ENCODE measurements around the gene ROR1.

DNA sequence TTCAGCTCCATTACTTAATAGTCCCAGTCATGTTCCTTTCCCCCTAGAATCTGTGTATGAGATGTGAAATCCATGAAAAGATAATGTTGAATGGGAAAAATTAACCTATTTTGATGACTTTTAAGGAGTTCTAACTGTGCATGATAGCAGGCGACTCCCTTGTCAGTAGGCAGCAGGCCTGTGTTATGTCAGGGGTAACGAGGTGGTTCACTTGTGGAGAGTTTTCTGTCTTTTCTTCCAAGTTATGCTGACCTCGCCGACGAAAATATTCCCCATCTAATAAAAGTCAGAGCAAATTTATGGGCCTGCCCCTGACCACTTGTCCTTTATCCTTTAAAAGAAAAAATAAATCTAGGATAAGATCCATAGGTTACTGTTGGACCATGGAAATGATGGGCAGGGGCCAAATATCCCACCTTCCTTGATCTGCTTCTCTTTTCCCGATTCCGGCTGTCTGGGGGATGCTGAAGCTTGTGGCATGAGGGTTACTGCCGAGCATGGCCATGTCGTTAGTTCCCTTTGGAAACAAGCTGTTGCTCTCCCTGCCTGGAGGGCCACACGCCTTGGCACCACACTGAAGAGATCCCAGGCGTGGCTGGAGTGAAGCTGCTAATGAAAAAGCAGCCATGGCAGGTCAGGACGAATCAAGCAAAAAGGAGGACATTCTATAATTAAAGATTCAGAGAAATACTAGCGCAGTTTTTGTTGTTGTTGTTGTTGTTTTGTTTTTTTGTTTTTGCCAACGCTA, 93.8 kb downstream of the ROR1 start:
- TF ChIP-seq, protein P1, sequence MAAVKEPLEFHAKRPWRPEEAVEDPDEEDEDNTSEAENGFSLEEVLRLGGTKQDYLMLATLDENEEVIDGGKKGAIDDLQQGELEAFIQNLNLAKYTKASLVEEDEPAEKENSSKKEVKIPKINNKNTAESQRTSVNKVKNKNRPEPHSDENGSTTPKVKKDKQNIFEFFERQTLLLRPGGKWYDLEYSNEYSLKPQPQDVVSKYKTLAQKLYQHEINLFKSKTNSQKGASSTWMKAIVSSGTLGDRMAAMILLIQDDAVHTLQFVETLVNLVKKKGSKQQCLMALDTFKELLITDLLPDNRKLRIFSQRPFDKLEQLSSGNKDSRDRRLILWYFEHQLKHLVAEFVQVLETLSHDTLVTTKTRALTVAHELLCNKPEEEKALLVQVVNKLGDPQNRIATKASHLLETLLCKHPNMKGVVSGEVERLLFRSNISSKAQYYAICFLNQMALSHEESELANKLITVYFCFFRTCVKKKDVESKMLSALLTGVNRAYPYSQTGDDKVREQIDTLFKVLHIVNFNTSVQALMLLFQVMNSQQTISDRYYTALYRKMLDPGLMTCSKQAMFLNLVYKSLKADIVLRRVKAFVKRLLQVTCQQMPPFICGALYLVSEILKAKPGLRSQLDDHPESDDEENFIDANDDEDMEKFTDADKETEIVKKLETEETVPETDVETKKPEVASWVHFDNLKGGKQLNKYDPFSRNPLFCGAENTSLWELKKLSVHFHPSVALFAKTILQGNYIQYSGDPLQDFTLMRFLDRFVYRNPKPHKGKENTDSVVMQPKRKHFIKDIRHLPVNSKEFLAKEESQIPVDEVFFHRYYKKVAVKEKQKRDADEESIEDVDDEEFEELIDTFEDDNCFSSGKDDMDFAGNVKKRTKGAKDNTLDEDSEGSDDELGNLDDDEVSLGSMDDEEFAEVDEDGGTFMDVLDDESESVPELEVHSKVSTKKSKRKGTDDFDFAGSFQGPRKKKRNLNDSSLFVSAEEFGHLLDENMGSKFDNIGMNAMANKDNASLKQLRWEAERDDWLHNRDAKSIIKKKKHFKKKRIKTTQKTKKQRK (IDR thresholded peaks at IDR 0.05; ENCODE audit: low read depth, low read length), result no peak
- TF ChIP-seq ZSCAN29 (IDR thresholded peaks at IDR 0.05) (no peak), TAF1 (IDR thresholded peaks at IDR 0.05; ENCODE audit: borderline replicate concordance, low read depth, low read length) (no peak), POLR2A (IDR thresholded peaks at IDR 0.05; ENCODE audit: low read depth, low read length) (no peak), EZH2 (IDR thresholded peaks at IDR 0.05; ENCODE audit: borderline replicate concordance, control insufficient read depth, low read depth, low read length) (no peak)
- TF ChIP-seq, protein P2, sequence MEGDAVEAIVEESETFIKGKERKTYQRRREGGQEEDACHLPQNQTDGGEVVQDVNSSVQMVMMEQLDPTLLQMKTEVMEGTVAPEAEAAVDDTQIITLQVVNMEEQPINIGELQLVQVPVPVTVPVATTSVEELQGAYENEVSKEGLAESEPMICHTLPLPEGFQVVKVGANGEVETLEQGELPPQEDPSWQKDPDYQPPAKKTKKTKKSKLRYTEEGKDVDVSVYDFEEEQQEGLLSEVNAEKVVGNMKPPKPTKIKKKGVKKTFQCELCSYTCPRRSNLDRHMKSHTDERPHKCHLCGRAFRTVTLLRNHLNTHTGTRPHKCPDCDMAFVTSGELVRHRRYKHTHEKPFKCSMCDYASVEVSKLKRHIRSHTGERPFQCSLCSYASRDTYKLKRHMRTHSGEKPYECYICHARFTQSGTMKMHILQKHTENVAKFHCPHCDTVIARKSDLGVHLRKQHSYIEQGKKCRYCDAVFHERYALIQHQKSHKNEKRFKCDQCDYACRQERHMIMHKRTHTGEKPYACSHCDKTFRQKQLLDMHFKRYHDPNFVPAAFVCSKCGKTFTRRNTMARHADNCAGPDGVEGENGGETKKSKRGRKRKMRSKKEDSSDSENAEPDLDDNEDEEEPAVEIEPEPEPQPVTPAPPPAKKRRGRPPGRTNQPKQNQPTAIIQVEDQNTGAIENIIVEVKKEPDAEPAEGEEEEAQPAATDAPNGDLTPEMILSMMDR (IDR thresholded peaks at IDR 0.05 in 2 of 3, conservative IDR thresholded peaks at IDR 0.05 in 1 of 3; ENCODE audit: control insufficient read depth in 2 of 3, extremely low read depth in 1 of 3, insufficient read depth in 1 of 3, low read depth in 3 of 3, low read length in 3 of 3), result no peak
- TF ChIP-seq, protein P3, sequence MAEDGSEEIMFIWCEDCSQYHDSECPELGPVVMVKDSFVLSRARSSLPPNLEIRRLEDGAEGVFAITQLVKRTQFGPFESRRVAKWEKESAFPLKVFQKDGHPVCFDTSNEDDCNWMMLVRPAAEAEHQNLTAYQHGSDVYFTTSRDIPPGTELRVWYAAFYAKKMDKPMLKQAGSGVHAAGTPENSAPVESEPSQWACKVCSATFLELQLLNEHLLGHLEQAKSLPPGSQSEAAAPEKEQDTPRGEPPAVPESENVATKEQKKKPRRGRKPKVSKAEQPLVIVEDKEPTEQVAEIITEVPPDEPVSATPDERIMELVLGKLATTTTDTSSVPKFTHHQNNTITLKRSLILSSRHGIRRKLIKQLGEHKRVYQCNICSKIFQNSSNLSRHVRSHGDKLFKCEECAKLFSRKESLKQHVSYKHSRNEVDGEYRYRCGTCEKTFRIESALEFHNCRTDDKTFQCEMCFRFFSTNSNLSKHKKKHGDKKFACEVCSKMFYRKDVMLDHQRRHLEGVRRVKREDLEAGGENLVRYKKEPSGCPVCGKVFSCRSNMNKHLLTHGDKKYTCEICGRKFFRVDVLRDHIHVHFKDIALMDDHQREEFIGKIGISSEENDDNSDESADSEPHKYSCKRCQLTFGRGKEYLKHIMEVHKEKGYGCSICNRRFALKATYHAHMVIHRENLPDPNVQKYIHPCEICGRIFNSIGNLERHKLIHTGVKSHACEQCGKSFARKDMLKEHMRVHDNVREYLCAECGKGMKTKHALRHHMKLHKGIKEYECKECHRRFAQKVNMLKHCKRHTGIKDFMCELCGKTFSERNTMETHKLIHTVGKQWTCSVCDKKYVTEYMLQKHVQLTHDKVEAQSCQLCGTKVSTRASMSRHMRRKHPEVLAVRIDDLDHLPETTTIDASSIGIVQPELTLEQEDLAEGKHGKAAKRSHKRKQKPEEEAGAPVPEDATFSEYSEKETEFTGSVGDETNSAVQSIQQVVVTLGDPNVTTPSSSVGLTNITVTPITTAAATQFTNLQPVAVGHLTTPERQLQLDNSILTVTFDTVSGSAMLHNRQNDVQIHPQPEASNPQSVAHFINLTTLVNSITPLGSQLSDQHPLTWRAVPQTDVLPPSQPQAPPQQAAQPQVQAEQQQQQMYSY (CRISPR knock-in tag; IDR thresholded peaks at IDR 0.05), result no peak
